ENCODE results near the gene SASH1.
"Not testable (repeated sequence)": the region's sequence is repeated elsewhere in the genome, so short reads cannot be mapped to it uniquely, and the experiment has no call there.

Gene SASH1

GRCh38 chr6:148370176-148370575 is 27.5 kb downstream of the SASH1 start:
- no peak for DNase-seq

GRCh38 chr6:148374040-148374774 is 31.6 kb downstream of the SASH1 start:
- DNase-seq: no peak

DNA sequence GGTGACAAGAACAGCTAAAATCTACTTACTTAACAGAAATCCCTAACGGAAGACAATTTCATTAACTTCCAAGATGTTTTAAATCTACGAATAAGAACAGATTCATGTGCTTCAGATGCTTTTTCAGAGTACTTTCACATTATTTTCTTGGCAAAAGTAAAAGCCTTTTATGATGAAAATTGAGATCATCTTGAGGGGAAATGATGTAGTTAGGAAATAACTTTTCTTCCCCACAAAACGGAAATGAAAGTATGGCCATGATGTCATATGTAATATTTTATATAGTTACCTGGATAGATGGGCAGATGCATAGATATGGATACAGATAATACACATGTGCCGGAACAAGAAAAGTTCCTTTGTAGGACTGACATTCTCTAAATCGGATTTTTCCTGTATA is 32.8 kb downstream of the SASH1 start:
- no peak for DNase-seq

- DNase-seq: no peak
These were observed 36.8 kb downstream of the SASH1 start for GRCh38 chr6:148379481-148379880.

DNA sequence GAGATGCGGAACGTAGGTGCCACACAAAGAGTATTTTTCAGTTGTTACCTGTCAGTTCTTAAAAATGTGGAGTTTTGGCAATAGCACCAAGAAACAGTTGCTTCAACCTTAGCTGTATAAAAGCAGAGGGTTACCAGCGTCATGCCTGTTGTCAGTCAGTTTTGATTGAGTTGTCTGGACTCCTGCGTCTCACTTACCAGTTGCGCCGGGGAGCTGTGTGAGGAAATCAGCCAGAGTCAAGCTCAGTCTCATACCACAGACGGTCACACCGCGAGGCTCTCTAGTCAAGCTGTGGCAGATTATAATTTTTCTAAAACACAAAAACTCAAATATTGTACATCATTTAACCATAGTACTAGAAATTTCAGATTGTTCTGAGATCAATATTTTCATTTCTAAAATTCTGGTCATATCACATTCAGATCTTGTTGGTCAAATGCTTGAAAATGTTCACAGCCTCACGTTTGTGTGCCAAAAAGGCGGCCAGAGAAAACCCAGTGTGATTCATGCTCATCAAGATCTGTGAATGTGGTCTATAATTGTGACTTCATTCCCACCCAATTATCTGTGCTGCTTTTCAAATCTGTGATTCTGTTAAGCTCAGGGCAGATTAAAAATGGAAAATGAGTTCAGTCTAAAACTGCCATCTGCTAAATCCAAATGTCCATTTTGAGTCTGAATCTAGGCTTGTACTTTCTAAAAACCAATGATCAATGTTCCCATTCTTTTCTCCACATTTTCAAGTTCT is 37.5 kb downstream of the SASH1 start:
- no peak for DNase-seq

- not testable (repeated sequence) for DNase-seq
These were observed 39.4 kb downstream of the SASH1 start for GRCh38 chr6:148382051-148382450.

DNA sequence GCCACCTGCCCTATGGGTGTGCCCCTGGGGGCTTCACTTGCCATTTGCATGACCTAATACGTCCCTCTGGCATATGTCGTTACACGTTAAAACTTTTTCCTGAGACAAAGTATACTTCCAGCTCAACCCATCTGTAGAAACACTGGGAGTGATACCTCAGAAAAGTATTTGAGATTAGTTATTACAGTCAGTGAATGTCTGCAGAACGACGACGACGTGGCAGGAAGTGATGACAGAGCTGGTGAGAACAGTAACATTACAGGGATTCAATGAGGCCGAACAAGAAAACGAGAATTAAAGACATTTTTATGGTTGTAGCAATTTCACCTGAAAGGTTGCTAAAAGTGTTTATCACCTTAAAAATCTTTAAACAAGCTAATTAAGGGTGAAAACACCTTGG is 40.2 kb downstream of the SASH1 start:
- DNase-seq: no peak

GRCh38 chr6:148383658-148384368 is 41.2 kb downstream of the SASH1 start:
- no peak for DNase-seq

DNA sequence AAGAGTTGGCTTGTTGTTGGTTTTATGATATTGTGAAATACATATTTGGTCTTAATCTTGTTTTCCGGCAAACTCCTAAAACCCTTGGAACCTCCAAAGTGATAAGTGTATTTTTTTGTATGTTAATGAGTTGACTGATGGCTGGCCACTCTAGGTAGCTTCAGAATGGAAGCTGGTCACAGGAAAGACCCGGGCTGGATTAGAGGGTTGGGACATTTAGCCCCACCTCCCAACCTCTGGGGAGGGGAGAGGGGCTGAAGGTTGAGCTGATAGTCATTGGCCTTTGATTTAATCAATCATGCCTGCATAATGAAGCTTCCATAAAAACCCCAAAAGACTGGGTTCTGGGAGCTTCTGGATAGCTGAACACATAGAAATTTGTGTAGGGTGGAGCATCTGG is 42.7 kb downstream of the SASH1 start:
- no peak for DNase-seq

DNA sequence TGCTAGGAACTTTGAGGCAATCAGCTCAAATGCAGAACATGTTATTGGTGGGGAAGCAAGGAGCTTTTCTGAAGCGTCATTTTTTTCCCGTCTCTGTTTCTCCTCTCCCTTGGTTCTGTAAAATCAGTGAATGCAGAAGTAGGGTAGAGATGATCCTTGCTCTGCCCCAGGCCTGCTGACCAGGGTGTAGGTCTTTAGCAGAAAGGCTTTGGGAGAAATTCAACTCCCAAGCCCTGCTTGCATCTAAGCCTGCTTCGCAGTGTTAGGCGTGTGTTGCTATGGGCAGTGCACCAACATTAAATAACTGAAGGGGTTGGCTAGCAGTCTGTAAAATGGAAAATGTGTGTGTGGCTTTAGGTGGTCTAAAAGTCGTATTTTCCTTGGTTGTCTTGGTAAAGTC is 45.9 kb downstream of the SASH1 start:
- no peak for DNase-seq

DNA sequence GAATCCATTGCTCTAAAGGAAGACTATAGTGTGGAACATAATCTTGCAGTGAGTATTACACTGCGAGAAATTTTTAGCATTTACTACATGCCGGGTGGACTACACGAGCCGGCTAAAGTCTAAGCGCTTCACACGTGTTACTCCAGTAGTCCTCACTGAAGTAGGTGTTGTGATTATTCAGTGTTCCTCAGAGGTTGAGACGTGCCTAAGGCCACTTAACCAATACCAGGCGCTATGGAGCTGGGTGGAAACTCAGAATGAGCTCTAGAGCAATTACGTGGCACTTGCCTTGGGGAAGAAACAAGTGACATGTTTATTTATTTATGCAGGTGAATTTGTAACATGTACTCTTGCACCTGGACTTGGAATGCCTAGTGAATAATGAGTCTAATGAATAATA is 46.4 kb downstream of the SASH1 start:
- no peak for DNase-seq

DNA sequence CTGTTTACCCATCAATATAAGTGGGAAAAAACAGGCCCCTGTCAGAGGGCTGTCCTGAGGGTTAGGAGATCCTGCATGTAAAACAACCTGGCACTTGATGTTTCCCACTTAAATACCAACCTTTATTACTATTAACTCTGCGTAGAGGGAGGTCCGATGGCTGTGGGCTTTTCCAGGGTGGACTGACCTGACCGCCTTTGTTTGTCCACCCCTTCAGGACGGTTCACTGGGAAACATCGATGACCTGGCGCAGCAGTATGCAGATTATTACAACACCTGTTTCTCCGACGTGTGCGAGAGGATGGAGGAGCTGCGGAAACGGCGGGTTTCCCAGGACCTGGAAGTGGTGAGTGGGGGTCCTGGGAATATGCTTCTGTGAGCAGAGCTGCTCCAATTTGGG is 47.3 kb downstream of the SASH1 start:
- no peak for DNase-seq

DNA sequence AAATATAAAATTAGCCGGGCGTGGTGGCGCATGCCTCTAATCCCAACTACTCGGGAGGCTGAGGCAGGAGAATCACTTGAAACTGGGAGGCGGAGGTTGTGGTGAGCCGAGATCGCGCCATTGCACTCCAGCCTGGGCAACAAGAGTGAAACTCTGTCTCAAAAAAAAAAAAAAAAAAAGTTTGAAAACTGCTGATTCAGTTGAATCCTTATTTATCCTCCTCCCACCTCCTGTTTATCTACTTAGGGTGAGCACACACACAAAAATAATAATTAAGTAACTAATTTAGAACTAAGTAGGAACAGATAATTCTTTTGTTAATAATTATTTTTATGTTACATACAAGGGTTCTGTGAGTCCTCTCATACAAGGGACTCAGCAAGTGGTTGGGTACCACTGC is 49.5 kb downstream of the SASH1 start:
- DNase-seq: not testable (repeated sequence)

GRCh38 chr6:148392671-148393070 is 50.0 kb downstream of the SASH1 start:
- DNase-seq: no peak

DNA sequence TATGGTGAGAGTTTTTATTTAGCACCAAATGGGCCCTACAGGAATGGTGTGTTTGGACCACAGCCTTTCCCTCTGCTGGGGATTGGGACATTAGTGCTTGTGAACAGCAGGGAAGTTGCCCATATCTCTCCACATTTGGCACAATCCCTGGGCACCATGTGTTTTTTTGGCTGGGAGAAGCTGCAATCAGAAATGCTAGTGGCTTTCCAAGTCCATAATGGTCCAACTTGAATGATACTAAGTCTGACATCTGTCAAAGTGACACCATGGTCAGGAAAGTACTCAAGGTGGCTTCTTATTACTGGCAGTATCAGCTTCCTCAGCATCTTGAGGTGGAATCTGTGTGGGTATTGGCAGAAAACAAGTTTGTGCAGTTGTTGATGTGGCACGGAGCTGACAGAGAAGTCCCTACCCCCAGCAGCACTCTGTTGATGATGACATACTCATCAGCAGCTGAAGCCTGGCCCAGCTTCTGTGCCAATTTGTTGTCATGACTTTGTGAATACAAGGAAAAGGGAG is 53.0 kb downstream of the SASH1 start:
- no peak for DNase-seq

DNA sequence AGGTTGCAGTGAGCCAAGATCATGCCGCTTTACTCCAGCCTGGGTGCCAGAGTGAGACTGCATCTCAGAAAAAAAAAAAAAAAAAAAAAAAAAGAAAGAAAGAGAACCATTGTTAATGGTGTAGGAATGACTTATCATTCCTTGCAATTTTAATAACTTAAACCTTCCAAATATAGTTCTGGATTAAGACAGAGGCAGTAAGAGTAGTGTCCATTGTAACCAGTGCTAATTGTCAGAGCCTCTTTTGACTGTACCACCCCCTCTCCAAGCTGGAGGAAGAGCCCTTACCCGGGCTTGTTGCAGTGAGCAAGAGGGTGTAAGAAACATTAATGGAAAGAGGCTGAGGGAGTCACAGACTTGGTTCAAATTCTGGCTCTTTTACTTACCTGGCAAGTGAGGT is 53.8 kb downstream of the SASH1 start:
- no peak for DNase-seq

GRCh38 chr6:148396926-148397325 is 54.3 kb downstream of the SASH1 start:
- DNase-seq: no peak

GRCh38 chr6:148398244-148398643 is 55.6 kb downstream of the SASH1 start:
- no peak for DNase-seq

DNA sequence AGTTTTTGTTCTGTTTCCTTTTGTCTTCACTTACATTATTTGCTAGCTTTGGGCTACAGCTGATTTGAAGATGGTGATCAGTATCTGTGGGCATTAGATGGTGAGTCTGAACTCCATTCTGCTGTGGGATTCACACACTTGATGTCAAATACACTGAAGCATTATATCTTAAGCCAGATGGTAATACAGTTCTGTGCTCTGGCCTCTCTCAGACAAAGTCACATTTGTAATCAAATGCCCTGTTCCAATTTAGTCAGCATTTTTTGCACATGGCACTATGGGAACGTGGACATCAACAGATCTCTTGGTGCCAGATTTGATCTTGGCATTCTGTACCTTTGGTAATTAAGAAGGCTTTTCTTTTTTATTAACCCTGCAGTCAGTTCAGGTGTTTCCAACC is 56.0 kb downstream of the SASH1 start:
- no peak for DNase-seq

DNA sequence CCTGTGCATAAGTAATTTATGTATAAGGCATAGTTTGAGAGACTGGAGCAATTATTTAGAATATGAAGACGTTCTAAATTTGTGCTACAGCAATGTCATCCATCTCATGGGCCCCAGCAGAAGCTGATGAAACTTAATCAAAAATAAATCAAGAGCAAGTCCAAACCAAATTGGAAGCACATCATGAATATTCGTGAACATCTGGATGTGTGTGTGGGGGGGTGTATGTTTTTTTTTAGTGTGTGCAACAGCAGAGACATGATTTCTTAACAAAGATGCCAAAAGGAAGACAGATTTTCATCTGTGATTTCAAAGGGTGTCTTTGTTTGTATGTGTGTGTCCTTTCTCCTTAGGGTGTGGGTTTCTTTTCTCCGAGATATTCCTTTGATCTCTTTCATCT is 58.9 kb downstream of the SASH1 start:
- no peak for DNase-seq

DNA sequence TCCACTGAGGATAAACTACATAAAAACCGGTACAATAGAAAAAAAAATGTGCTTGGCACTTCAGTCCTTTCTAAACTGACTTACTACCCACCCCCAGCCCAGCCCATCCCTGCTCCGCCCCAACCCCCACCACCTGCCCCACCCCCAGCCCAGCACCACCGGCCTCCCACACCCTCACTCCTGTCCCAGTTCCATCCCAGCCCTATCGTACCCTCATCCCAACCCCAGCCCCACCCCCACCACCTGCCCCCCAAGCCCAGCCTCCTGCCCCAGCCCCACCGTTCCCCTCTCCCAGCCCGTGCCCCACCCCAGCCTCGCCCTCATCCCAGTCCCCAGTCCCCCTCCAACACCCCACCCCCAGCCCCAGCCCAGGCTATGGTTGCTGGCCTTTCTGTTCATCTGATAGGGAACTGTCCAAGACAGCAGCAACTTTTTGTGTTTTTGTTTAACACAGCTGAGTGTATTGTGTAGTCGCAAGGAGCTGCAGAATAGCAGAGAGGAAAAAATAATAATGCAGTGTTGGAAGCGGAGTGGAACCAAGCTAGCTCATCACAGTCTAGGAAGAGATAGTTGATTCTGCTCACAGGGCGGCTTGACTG is 61.9 kb downstream of the SASH1 start:
- DNase-seq: no peak

- DNase-seq: no peak
These were observed 63.3 kb downstream of the SASH1 start for GRCh38 chr6:148405894-148406293.

Measured in NCI-H187 (cell line).